Left lung (tissue), 14 donors: ENCODE results near the gene RNF11. TPM values are rescaled to one million over a fixed set of nuclear protein-coding genes. Genes with fewer than 3 reads are reported as not detected.

Experiments used
- ATAC-seq: fragments of 200-7000 bp; cut with Tn5 transposase; one replicate; pipeline ENCODE4 v1.9.1; 2020; ENCODE audit warnings: moderate library complexity
- DNase-seq, 4 donors: peaks; one replicate each; pipeline ENCODE4 v3.0.0-alpha.2; 2013 to 2020
- H3K27ac ChIP-seq, 2 donors: fragments of 200-600 bp; sonication (generic) in 1 of 2; one replicate each; pipeline versions ENCODE4 v1.5.0 to v1.8.0; 2020 to 2021
- H3K27me3 ChIP-seq, 2 donors: fragments of 200-600 bp; sonication (generic) in 1 of 2; one replicate each; pipeline versions ENCODE4 v1.5.0 to v1.8.0; 2020 to 2021
- H3K36me3 ChIP-seq, 2 donors: fragments of 200-600 bp; sonication (generic) in 1 of 2; one replicate each; pipeline versions ENCODE4 v1.5.0 to v1.8.0; 2020 to 2021
- H3K4me1 ChIP-seq, 2 donors: fragments of 200-600 bp; one replicate each; pipeline ENCODE4 v1.8.0; 2021
- H3K4me3 ChIP-seq, 2 donors: fragments of 200-600 bp; sonication (generic) in 1 of 2; one replicate each; pipeline versions ENCODE4 v1.5.0 to v1.8.0; 2020 to 2021; ENCODE audit warnings: mild to moderate bottlenecking in 1 of 2
- H3K9me3 ChIP-seq, 2 donors: fragments of 200-600 bp; sonication (generic) in 1 of 2; one replicate each; pipeline versions ENCODE4 v1.5.0 to v1.8.0; 2020 to 2021
- intact Hi-C, 2 donors: fragments of 100-400 bp; cut with DNase I; formaldehyde crosslinking; loops; one replicate each; pipeline versions ENCODE4 v1.11.2 to v1.14.2; 2022
- long read RNA-seq, 12 donors: library from polyadenylated mRNA in 2 of 12; unstranded in 2 of 12; transcript quantifications; one replicate each; pipeline ENCODE4 v2.0.0 and lab custom pipeline, GENCODE V29; 2019 to 2026
- polyA plus RNA-seq, 6 donors: library from polyadenylated mRNA; unstranded; fragments of 120-200 nt; gene quantifications; one replicate each; pipeline ENCODE4 v1.2.1, GENCODE V29; 2013; ENCODE audit not compliant: insufficient read length in 6 of 6
- total RNA-seq, 2 donors: library from RNA; stranded (reverse); fragmentation: NEBNext Ultra II Directional; extraction: Animal tissue kit (Norgen Biotek cat#: 25700); gene quantifications; one replicate each; pipeline ENCODE4 v1.2.1, GENCODE V29; 2021
- TF ChIP-seq, protein P1 (sequence below), 2 donors: fragments of 200-600 bp; sonication (generic) in 1 of 2; IDR thresholded peaks; one replicate each; pipeline versions ENCODE4 v1.5.0 to v1.8.0; 2021; ENCODE audit warnings: antibody characterized with exemption in 2 of 2
- donor health status: DM: no; HTN: yes; CAD: no.
- donor health status: DM: no; HTN: no; CAD: no.

Gene RNF11
- total RNA-seq = 10 to 100 TPM; 90.1 to 97.4 TPM
- polyA plus RNA-seq = 100 to 1,000 TPM in 2 of 6 donors, 10 to 100 TPM in 4; 96.4 to 114 (median 98.6) TPM
- long read RNA-seq, donor 1, transcript RNF11-201 (3 exons, 3,084 nt) = major isoform, 51 of 51 reads
- long read RNA-seq, donor 1, partial matches to known transcripts = 0 of 51 reads
- long read RNA-seq, donor 1, other reads (novel, unspliced or antisense) = 0 of 51 reads
- long read RNA-seq, donor 2, transcript RNF11-201 (3 exons, 3,084 nt) = major isoform, 56 of 91 reads
- long read RNA-seq, donor 2, partial matches to known transcripts = 33 of 91 reads
- long read RNA-seq, donor 2, other reads (novel, unspliced or antisense) = 0 of 91 reads
- long read RNA-seq, donor 3, transcript RNF11-201 (3 exons, 3,084 nt) = major isoform, 37 of 37 reads
- long read RNA-seq, donor 3, partial matches to known transcripts = 0 of 37 reads
- long read RNA-seq, donor 3, other reads (novel, unspliced or antisense) = 0 of 37 reads
- long read RNA-seq, donor 4, partial matches to known transcripts = 0 of 4 reads
- long read RNA-seq, donor 4, other reads (novel, unspliced or antisense) = 1 of 4 reads
- long read RNA-seq, donor 5, transcript RNF11-201 (3 exons, 3,084 nt) = major isoform, 45 of 61 reads
- long read RNA-seq, donor 5, partial matches to known transcripts = 16 of 61 reads
- long read RNA-seq, donor 5, other reads (novel, unspliced or antisense) = 0 of 61 reads
- long read RNA-seq, donor 6, transcript RNF11-201 (3 exons, 3,084 nt) = major isoform, 33 of 35 reads
- long read RNA-seq, donor 6, partial matches to known transcripts = 0 of 35 reads
- long read RNA-seq, donor 6, other reads (novel, unspliced or antisense) = 0 of 35 reads
- long read RNA-seq, donor 7, transcript RNF11-201 (3 exons, 3,084 nt) = major isoform, 26 of 26 reads
- long read RNA-seq, donor 7, partial matches to known transcripts = 0 of 26 reads
- long read RNA-seq, donor 7, other reads (novel, unspliced or antisense) = 0 of 26 reads
- long read RNA-seq, donor 8, transcript RNF11-201 (3 exons, 3,084 nt) = major isoform, 45 of 48 reads
- long read RNA-seq, donor 8, partial matches to known transcripts = 0 of 48 reads
- long read RNA-seq, donor 8, other reads (novel, unspliced or antisense) = 0 of 48 reads
- long read RNA-seq, donor 9, partial matches to known transcripts = 0 of 1 reads
- long read RNA-seq, donor 9, other reads (novel, unspliced or antisense) = 0 of 1 reads
- long read RNA-seq, donor 10 = 0 reads
- long read RNA-seq, donor 11, transcript RNF11-201 (3 exons, 3,084 nt) = major isoform, 80 of 208 reads
- long read RNA-seq, donor 11, partial matches to known transcripts = 126 of 208 reads
- long read RNA-seq, donor 11, other reads (novel, unspliced or antisense) = 0 of 208 reads
- long read RNA-seq, donor 12, transcript RNF11-201 (3 exons, 3,084 nt) = major isoform, 33 of 34 reads
- long read RNA-seq, donor 12, partial matches to known transcripts = 0 of 34 reads
- long read RNA-seq, donor 12, other reads (novel, unspliced or antisense) = 0 of 34 reads

DNA sequence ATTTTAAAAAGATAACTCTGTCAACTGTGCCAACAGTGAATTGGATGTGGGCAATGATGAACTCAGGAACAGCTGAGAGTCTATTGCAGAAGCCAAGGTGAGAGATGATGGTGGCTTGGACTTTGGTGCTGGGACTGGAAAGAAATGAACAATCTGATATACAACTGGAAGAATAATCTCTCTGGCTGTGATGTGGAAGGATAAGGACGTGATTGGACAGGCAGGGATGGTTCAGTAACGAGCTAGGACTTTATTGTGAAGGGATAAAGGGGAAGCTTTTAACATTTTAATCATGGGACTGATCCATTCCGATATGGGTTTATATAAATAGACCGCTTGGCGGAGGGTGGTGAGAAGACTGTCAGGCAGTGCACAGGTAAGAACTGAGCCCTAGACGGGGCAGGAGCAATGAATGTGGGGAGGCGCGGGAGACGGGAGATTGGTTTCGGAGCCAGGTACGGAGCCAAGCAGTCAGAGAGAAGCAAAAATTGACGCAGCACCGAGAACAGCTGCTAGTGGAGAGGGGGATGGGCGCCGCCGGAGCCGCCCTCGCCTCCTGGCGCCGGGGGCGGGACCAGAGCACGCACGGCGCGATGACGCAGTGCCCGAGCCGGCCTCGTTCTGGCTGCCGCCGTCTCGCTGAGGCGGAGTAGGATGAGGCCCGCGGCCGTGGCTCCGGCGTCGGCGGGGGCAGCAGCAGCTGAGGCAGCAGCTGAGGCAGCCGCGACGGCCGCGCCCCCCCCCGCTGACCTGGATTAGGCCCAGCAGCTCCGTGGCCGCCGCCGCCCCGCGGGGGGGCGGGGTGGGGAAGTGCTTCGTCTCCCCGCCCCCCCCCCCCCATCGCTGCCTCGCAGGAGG, at the start of gene RNF11:
TSS of gene RNF11 (plus strand) at position 601 of the 858 bp plus-strand sequence. CDS start 484 bp downstream, outside the sequence.
- TF ChIP-seq, protein P1, sequence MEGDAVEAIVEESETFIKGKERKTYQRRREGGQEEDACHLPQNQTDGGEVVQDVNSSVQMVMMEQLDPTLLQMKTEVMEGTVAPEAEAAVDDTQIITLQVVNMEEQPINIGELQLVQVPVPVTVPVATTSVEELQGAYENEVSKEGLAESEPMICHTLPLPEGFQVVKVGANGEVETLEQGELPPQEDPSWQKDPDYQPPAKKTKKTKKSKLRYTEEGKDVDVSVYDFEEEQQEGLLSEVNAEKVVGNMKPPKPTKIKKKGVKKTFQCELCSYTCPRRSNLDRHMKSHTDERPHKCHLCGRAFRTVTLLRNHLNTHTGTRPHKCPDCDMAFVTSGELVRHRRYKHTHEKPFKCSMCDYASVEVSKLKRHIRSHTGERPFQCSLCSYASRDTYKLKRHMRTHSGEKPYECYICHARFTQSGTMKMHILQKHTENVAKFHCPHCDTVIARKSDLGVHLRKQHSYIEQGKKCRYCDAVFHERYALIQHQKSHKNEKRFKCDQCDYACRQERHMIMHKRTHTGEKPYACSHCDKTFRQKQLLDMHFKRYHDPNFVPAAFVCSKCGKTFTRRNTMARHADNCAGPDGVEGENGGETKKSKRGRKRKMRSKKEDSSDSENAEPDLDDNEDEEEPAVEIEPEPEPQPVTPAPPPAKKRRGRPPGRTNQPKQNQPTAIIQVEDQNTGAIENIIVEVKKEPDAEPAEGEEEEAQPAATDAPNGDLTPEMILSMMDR (IDR thresholded peaks at IDR 0.05) = no peak
- Histone ChIP-seq H3K27me3 (no peaks in the 10 kb centered on the region), H3K4me1 (peaks cover 8 to 52% of the 10 kb centered on the region in 2 donors), H3K27ac (peak within 1 kb of the TSS; percentile 89 to 93), H3K4me3 (peak within 1 kb of the TSS; percentile 90), H3K9me3 (no peaks in the 10 kb centered on the region), H3K36me3 (no peaks in the 10 kb centered on the region)
- intact Hi-C loops = no loop called here
- DNase-seq (peak; percentile 90 to 97 (median 94)), ATAC-seq (peak; percentile 98)

DNA sequence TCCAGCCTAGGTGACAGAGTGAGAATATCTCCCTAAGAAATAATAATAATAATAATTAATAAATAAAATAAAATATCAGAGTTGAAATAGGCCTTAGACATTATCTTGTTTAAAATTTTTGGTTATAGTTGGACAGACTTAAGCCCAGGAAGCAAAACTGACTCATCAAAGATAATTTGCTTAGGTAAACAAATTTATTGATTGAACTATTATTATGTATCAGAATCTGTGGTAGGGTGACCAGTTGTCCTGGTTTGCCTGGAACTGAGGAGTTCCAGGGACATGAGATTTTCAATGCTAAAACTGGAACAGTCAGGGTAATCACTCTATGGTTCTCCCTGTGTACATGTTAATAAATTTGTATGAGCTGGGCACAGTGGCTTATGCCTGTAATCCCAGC, 47.8 kb upstream of the RNF11 start:
- no peak overlapping the region for H3K4me3 ChIP-seq
- intact Hi-C loops = no loop called here
- no peaks in the 10 kb centered on the region for H3K27me3 ChIP-seq
- H3K4me1 ChIP-seq = peaks cover 0 to 8% of the 10 kb centered on the region in 2 donors
- DNase-seq = no peak
- no peaks in the 10 kb centered on the region for H3K36me3 ChIP-seq
- TF ChIP-seq, protein P1 (IDR thresholded peaks at IDR 0.05) = no peak
- H3K27ac ChIP-seq = no peak overlapping the region
- no peaks in the 10 kb centered on the region for H3K9me3 ChIP-seq
- no peak for ATAC-seq

DNA sequence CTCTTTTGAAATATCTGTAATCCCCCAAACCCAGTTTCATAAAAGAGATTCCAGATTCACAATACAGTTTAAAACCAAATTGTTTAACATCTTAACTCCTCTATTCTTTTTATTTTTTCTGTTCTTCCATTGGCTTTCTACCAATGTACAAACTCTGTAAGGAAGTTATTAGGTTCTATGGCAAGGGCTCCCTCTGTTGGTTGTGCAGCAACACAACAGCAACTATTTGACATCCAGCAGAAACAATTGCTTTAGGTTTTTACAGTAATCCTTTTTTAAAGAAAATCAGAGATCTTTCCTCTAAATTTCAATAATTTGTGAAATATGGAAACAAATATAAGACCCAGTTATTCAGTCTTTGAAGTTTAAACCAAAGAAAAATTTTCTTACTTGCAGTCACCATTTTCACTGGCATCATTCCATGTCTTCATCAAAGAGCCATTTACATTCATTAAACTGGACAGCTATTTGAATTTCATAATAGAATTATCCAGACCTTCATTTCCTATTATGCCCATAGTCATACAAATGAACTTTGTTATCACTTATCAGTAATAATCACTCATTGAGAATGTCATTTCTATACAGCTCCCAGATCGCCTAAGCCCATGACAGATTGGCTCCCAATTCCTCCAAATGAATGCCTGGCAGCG, 46.5 kb upstream of the RNF11 start:
- Histone ChIP-seq H3K9me3 (no peaks in the 10 kb centered on the region), H3K4me1 (peaks cover 0 to 8% of the 10 kb centered on the region in 2 donors), H3K27me3 (no peaks in the 10 kb centered on the region), H3K27ac (no peak overlapping the region), H3K4me3 (no peak overlapping the region), H3K36me3 (no peaks in the 10 kb centered on the region)
- ATAC-seq (peak; percentile 83), DNase-seq (peak in 2 of 4 donors; percentile 47 to 77)
- TF ChIP-seq, protein P1 (IDR thresholded peaks at IDR 0.05) = peak; percentile 70 to 73
- intact Hi-C loops = no loop called here

GRCh38 chr1:51190961-51191360, 45.1 kb upstream of the RNF11 start:
- Histone ChIP-seq H3K27me3 (no peaks in the 10 kb centered on the region), H3K4me1 (peaks cover 0 to 8% of the 10 kb centered on the region in 2 donors), H3K36me3 (no peaks in the 10 kb centered on the region), H3K4me3 (no peak overlapping the region), H3K9me3 (no peaks in the 10 kb centered on the region), H3K27ac (no peak overlapping the region)
- intact Hi-C loops = no loop called here
- DNase-seq (no peak), ATAC-seq (no peak)
- TF ChIP-seq, protein P1 (IDR thresholded peaks at IDR 0.05) = no peak
